HG02798 (cell line): ENCODE data around the gene MCCD1.
"Not testable (repeated sequence)": the region's sequence is repeated elsewhere in the genome, so short reads cannot be mapped to it uniquely, and the experiment has no call there.

Experiments used
- ATAC-seq: cut with Tn5 transposase; IDR thresholded peaks from one replicate; pipeline ENCODE4 v1.9.1; 2021; ENCODE audit warnings: mild to moderate bottlenecking; ENCODE audit not compliant: unreplicated experiment, poor library complexity

The MCCD1 gene

DNA sequence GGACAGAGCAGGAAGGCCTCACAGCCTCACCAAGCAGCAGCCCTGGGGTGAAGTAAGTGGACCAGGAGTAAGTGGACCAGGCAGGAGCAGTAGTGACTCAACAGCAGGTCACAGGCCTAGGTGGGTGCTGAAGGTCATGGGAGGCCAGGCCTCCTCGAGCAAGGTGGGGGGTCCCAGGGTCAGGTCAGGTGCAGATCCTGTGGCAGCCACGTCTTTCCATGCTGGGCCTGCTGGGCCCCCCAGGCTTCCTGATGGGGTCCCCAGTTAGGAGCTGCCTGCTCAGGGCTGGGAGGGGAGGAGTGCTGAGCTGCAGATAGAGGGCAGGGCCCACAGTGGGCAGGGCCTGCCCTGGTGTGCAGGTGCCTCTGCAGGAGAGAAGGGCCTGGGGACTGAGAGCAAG, 19.7 kb upstream of the MCCD1 start:
- not testable (repeated sequence) for ATAC-seq

DNA sequence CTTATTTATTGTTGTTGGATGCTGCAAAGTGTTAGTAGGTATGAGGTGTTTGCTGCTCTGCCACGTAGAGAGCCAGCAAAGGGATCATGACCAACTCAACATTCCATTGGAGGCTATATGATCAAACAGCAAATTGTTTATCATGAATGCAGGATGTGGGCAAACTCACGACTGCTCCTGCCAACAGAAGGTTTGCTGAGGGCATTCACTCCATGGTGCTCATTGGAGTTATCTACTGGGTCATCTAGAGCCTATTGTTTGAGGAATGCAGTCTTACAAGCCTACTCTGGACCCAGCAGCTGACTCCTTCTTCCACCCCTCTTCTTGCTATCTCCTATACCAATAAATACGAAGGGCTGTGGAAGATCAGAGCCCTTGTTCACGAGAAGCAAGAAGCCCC, 18.8 kb upstream of the MCCD1 start:
- no peak for ATAC-seq

DNA sequence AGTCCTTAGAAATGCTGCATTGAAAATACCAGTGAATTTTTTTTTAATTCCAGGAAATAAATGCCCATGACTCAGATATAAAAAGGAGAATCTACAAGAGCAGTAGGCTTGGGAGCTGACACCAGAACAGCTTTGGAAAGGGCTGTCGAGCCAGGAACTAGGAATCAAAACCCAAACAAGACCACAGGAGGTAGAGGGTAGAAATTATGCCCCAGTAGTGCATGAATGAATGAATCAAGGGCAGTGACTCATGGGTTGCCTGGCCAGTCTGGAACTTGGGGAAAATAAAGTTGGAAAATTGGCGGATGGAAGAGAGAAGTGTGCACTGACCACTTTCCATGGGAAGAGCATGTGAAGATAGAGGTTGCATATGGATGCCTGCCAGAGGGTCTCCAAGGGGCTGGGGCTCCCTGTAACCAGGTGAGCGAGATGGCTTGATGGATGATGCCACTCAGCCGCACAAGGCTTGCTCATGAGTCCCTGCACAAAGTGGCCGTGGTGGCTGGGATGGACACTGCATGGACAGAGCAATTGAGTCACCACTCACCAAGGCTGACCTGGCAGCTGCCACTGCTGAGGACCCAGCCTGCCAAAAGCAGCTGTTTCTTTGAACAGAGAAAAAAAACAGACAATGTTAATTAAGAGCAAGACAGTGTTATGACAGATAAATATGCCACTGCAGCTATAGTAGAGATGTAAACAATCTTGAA, 15.2 kb upstream of the MCCD1 start:
- no peak for ATAC-seq

DNA sequence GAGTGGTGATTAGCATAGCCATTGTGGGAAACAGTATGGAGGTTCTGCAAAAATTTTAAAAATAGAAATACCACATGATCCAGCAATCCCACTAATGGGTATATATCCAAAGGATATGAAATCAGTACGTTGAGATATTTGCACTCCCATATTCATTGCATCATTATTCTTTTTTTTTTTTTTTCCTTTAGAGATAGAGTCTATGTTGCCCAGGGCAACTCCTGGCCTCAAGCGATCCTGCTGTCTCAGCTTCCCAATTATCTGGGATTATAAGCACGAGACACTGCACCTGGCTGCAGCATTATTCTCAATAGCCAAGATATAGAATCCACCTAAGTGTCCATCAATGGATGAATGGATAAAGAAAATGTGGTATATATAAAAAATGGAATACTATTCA, 6.9 kb upstream of the MCCD1 start:
- ATAC-seq, result no peak

DNA sequence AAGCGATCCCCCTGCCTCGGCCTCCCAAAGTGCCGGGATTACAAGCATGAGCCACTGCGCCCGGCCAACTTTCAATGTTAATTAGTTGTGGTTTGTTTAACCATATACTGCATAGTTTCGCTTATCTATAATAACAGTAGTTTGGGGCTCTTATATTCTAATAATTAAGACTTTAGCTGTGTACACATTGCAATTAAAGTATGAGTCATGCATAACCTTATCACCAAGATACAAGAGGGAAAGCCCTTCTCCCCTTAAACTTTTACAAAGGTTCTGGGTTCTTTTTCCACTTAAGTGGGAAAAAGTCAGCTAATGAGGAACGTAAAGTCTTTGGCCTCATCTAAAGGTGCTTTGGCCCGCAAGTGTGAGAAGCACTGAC, 3.2 kb upstream of the MCCD1 start:
- no peak for ATAC-seq

DNA sequence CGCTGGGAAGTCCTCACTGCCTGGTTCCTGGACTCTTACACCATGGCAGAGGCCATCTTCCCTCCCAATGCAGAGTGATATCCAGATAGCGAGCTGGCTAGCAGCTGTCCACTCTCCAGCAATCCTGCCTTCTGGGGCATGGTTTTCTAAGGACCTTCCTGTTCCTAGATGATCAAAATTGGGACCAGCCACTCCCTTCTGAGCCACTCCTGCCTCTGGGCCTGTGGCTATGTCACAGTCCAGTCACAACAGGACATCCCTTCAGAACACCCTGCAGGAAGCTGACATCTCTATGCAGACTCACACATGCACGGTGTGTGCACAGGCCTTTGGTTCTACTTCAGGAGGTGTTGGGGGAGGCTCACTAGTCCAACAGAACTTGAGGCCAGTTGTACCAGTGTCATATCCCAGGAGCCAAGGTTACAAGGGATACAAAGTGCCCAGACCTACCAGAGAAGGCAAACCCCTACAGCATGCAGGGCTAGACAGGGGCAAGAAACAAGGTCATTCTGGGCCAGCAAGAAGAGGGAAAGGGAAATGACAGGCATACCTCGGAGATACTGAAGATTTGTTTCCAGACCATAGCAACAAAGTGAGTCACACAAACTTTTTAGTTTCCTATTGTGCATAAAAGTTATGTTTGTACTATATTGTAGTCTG, 2.7 kb upstream of the MCCD1 start:
- no peak for ATAC-seq

DNA sequence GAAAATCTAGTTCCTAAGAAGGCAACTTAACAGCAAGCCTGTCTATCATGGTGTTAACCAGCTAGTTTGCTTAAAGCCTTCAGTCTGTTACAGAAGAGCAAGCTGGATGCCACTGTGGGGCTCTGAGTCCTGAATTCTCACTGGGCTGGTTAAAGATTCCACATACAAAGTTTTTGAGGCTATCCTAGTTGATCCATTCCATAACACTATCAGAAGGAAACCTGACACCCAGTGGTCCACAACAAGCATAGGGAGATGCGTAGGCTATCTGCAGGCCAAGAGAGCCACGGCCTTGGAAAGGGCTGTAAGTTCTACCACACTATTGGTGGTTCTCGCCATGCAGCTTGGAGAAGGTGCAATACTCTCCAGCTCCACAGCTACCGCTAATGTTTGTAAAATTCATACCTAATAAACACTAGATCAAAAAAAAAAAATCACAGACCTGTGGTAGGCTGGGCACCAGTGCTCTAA, 420 bp upstream of the MCCD1 start:
- ATAC-seq, result no peak

DNA sequence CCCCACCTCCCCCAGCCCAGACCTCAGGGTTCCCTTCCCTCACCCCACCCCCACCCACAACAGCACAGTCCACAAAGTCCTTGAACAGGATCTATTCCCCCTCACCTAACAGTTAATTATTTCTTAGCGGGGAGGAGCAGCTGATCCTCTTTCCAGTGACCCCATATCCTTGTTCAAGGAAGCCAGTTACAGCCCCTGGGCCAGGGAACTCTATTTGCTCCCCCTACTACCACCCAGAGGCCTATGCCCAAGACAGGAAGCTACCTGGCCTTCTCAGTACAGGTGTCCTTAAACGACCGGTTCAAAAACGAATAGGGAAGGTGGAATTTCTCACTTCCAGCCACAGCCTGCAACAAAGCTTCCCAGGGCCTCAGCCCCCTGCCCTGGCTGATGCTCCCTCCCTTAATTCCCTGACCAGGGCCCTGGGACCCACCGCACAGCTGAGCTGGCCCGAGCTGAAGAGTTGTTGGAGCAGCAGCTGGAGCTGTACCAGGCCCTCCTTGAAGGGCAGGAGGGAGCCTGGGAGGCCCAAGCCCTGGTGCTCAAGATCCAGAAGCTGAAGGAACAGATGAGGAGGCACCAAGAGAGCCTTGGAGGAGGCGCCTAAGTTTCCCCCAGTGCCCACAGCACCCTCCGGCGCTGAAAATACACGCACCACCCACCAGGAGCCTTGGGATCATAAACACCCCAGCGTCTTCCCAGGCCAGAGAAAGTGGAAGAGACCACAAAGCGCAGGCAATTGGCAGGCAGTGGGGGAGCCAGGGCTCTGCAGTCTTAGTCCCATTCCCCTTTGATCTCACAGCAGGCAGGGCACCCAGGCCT, 778 bp downstream of the MCCD1 start:
- ATAC-seq, result no peak

DNA sequence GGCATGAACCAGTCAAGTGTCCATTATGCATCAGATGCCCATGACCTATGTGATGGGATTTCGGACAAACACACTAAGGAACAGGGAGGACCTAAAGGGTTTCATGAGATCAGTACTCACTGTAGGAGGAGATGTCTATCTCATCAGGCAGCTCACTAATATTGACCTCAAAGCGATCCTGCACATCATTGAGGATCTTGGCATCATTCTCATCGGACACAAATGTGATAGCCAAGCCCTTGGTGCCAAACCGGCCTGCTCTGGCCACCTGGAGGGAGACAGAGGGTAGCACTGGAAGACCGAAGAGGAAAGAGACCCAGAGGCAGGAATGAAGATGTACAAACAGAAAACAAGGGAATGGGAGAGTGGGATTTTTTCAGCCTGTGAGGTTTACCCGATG, 1.9 kb downstream of the MCCD1 start:
- no peak for ATAC-seq

DNA sequence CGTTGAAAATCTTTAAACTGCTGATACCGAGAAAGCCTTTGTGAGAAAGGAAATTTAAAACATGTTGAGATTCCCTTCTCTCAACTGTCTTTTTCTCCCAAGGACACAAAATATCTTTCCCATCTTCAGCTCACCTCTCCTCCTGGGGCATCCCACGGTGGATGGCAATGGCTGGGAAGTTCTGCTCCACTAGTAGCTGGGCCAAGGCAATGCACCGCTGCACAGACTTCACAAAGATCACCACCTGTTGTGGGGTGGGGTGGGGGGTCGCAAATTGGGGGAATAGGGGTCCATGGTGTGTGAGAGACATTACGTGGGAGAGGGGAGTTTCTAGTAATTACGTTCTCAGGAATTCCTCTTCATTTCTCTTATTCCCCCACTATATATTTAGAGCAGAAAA, 2.4 kb downstream of the MCCD1 start:
- no peak for ATAC-seq

DNA sequence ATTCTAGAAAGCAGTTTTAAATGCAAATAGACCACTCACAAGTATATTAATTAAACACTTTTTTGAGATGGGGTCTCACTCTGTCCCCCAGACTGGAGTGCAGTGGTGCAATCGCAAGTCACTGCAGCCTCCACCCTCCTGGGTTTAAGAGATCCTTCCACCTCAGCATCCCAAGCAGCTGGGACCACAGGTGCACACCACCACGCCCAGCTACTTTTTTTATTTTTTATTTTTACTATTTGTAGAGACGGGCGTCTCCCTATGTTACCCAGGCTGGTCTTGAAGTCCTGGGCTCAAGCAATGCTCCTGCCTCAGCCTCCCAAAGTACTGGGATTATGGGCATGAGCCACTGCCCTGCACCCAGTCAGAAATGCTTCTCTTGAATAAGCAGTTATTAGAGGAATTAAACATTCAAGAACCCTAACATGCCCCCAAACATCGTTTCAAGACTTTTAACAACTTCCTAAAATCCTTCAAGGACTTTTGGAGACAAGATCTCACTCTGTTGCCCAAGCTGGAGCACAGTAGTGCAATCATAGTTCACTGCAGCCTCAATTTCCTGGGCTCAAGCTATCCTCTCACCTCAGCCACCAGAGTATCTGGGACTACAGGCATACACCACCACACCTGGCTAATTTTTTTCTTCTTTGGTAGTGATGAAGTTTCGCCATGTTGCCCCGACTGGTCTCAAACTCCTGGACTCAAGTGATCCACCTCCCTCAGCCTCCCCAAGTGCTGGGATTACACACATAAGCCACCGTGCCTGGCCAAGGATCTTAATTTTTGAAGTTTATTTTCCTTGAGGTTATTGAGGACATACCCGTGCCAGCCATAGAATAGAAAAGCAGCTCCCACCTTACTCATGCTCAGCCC, 3.2 kb downstream of the MCCD1 start:
- ATAC-seq, result no peak

DNA sequence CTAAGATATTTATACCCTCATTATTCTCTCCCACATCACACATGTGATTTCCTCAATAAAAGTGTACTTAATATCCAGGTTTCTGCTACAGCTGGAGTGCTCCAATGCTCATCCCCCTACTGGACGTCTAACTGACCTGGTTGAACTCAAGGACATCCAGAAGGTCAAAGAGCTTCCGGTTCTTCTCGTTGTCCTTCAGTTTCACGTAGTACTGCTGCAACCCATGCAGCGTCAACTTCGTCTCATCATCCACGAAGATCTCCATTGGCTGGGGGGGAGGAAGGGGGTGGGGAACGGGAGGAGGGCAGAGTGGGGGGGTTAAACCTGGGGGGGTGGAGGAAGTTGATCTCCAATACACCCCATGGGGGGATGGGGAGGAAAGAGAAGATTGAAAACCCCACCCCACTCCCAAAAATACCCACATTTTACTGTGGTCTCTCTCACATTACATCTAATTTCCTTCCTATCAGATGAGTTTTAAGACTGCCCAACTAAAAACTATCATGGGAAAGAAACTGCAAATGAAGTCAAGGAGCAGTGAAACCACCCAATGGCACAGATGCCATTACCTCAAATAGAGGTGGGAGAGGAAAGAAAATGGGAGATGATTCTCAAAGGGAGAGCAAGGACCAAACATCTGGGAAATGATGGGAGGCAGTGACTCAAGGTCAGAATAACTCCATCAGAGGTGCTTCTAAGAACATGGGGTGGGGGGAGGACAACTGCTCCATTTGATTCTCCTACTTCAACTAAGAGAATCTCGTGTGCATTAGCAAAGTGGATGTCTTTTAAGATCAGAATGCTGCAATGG, 4.1 kb downstream of the MCCD1 start:
- no peak for ATAC-seq

DNA sequence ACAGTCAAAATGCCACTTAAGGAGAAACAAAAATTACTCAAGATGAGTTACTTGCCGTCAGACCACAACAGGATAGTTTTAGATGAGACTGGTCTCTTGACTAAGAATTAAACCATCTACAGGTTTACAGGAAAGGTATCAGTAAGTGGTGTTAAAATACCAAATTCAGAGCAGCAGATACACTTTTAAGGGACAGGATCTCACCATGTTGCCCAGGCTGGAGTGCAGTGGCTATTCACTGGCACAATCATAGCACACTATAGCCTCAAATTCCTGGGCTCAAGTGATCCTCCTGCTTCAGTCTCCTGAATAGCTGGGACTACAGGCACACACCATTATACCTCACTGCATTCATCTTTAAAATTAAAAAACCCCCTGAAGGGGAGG, 4.7 kb downstream of the MCCD1 start:
- no peak for ATAC-seq

DNA sequence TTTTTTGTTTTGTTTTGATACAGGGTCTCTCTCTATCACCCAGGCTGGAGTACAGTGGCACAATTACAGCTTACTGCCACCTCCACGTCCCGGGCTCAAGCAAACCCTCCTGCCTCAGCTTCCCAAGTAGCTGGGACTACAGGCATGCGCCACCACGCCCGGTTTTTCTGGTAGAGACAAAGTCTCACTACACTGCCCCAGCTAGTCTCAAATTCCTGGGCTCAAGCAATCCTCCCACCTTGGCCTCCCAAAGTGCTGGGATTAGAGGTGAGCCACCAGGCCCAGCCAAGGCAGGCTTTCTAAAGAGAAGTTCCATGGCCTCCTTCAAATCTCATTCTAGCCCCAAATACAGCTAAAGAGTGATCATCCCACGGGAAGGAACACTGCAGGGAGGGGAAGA, 5.2 kb downstream of the MCCD1 start:
- ATAC-seq, result no peak

DNA sequence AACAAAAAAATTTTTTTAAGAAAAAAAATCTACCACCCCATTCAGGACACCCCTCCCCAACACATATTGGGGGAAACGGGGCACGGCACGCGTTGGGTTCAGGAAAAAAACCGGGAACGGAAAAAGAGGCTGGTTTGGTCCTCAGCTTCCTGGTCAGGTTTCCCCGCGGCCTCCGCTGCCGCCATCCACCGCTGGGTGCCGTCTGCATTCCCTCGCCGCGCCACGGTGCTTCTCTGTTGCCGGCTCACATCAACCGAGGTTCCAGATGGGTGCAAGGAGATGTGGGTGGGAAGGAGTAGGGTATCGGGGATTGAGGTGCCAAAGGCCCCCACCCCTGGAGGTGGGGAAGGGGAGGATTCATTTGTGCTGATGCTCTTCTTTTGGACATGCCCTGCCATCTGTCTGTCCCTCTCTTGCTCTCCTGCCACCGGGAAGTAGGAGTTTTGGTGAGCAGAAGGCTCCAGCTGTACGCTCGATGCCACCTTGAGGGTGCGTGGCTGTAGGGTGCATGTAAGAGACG, 5.8 kb downstream of the MCCD1 start:
- ATAC-seq, result no peak

DNA sequence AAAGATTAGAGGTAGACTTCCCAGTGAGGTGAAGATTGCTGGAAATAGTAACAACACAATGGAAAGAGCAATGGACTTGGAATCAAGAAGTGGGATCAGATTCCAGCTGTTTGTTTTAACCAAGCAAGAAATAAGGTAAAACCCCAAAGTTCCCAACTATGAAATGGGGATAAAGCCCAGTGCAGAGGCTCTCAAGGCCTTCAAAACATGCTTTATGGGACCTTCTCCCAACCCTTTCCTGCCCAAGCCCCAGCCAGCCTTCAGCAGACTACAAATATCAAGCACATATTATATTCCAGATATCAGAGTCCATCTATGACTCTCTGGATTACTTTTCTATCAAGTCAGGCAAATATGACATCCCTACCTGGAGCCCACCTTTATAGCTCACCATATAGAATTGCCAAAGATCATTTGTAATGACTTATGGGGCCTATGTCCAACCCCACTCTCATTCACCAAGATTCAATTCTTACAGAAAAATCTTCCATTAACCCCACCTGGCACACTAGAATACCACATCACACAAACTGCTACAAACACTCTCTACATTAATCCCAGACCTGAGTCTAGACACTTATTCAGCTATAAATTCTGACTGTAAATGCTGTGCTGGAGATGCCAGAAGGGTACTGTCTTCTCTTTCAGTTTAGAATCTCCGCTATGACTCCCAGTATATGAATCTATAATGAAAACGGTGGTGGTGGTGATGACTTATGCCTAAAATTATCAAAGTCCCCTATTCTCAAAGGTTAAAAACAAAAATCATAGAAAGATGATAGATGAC, 7.0 kb downstream of the MCCD1 start:
- no peak for ATAC-seq

DNA sequence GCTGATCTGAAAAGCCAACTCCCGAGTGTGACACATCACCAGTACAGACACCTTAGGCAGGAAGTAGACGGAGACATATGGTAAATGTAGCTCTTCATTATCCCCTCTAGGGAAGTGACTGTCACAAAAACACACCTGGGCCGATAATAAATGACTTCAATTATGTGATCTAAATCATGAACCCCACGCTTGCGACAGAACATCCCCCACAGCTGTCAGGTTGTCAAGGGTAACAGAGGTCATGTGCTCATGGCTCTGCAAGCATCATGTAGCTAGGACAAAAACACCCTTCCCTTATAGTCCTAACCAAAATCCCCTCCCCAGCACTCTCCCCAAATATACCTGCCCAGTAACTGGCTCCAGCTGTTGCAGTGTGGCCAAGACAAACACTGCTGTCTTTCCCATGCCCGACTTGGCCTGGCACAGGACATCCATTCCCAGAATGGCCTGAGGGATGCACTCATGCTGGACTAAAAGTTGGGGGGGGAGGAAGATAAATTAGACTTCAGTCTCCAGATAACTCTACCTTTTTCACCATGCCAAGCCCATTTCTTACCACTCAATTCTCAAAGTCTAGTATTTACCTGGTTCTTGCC, 10.1 kb downstream of the MCCD1 start:
- ATAC-seq, result no peak

DNA sequence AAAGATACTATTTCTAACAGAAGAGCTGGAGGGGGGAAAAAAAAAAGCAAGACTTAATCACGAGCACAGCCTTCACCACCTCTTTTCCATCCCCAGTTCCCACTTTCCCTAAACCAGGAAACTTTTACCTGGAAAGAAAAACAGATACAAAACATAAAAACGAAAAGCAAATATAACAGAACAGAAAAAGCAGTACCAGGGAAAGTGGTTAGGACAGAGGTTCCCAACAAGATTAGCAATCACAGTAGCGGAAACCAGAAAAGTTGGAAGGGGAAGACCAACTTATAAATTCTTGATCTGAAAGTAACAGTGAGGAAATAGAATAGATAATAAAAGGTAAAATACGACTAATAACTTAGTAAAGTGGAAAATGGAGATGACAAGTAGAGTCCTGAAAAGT, 11.9 kb downstream of the MCCD1 start:
- ATAC-seq, result no peak
